MV-4-11 (cell line): ENCODE data around the gene CCSAP.
"Not testable (repeated sequence)": the region's sequence is repeated elsewhere in the genome, so short reads cannot be mapped to it uniquely, and the experiment has no call there.

ENCODE experiments used
- DNase-seq: peaks from one replicate; lab custom pipeline; 2025; lab: John Stamatoyannopoulos, UW

CCSAP gene

DNA sequence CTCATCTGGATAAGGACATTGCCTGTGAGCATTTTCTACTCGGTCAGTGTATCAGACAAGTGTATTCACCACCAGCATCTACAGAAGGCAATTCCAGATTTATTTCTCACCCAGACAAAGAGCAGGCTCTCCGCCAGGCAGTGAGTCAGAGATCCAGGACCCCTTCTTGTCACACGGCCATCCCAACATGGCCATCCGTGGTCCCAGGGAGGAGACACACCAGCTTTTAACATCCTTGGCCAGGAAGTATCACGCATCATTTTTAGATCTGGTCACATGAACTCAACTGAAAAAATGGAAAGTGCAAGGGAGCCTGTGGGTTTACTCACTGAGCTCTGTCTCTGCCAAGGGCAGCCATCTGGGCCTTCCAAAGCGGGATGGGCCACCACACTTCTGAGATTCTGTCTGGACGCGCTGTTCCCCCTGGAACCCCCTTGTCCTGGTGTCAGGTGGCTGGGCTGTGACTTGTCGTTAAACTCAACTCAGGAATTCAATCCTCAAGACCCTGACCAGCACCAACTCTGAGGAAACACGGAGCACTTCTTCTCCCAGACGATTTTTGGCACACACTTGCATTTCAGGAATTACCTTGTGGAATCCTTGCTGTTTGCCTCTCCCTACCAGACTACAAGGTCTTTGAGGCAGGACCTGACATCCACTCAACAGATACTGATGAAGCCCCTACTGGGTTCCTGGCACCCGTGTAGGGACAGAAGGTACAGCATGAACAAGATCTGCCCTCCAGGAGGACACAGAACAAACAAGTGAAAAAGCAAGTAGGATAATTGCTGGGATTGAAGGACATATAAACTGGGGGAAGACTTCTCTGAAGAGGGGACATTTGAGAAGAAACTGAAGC lies 21.6 kb upstream of the CCSAP start:
- DNase-seq, result no peak

DNA sequence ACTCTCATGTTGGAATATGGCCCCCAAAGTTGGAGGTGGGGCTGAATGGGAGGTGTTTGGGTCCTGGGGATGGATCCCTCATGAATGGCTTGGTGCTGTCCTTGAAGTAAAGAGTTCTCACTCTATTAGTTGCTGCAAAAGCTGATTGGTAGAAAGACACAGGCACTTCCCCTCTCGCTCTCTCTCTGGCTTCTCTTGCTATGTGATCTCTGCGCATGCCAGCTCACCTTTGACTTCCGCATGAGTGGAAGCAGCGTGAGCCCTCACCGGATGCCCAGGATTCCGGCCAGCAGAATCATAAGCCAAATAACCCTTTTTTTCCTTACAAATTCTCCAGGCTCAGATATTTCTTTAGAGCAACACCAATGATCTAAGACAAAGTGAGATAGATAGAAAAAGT lies 20.9 kb upstream of the CCSAP start:
- DNase-seq, result no peak

DNA sequence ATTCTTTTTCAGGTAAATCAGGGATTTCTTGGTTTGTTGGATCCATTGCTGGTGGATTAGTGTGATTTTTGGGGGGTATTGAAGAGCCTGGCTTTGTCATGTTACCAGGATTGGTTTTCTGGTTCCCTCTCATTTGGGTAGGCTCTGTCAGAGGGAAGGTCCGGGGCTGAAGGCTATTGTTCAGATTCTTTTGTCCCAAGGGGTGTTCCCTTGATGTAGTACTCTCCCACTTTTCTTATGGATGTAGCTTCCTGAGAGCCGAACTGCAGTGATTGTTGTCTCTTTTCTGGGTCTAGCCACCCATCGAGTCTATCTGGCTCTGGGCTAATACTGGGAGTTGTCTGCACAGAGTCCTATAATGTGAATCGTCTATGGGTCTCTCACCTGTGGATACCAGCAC lies 17.6 kb upstream of the CCSAP start:
- no peak for DNase-seq

DNA sequence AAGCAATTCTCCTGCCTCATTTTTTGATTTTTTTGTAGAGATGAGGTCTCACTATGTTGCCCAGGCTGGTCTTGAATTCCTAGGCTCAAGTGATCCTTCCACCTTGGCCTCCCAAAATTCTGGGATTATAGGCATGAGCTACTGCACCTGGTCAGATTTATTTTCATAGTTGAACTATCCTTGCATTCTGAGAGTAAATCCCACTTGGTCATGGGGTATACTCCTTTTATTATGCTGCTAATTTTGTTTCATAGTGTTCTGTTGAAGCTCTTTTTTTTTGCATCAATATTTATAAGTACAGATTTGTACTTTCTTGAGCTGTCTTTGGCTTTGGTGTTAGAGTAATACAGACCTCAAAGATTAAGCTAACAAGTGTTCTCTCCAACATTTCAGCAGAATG lies 12.8 kb upstream of the CCSAP start:
- no peak for DNase-seq

DNA sequence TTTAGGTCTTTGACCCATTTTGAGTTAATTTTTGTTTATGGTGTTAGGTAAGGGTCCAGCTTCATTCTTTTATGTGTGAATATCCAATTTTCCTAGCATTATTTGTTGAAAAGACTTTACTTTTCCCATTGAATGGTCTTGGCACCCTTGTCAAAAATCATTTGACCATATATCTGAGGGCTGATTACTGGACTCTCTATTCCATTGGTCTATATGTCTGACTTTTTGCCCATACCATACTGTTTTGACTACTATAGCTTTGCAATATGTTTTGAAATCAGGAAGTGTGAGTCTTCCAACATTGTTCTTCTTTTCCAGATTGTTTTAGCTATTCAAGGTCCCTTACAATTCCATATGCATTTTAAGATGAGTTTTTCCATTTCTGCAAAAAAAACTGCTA lies 11.4 kb upstream of the CCSAP start:
- no peak for DNase-seq

DNA sequence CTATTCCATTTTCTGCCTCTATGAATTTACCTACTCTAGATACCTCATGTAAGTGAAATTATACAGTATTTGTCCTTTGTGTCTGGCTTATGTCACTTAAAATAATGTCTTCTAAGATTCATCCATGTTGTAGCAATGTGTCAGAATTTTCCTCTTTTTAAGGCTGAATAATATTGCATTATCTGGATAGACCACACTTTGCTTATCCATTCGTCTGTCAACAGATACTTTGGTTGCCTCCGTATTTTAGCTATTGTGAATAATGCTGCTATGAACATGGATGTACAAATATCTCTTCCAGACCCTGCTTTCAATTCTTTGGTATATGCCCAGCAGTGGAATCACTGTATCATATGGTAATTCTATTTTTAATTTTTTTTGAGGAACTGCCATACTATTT lies 10.1 kb upstream of the CCSAP start:
- DNase-seq, result no peak

DNA sequence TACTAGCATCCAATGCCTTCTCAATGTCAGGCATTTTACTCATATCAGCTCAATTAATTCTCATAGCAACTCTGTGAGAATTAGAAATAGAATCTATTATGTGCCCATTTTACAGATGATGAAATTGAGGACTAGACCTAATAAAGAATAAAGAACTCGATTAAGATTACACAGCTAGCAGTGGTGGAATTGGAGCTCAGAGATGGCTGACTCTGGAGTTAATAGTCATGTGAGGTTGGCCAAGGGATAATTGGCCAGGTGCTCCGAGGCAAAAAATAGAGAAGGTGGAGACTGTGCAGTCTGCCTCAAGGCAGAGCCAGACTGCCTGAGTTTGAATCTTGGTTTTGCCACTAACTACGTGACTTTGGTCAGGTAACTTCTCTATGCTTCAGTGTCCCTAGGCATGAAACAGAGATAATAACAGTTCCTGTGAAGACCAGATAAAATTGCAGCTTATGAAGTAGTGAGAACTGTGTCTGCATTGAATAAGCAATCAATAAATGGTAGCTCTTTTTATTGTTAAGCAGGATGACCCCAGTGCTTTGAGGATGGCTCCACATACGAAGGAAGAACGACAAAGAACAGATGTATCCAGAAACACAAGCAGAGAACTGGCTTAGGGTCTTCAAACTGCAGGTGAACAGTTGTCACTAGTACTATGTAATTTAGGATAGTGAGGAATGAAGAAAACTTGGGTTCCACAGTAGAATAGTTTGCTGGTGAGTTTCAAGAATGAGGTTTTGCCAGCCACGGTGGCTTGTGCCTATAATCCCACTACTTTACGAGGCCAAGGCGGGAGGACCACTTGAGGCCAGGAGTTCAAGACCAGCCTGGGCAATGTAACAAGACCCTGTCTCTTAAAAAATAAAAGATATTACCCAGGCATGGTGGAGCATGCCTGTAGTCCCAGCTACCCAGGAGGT lies 6.9 kb upstream of the CCSAP start:
- DNase-seq, result no peak

DNA sequence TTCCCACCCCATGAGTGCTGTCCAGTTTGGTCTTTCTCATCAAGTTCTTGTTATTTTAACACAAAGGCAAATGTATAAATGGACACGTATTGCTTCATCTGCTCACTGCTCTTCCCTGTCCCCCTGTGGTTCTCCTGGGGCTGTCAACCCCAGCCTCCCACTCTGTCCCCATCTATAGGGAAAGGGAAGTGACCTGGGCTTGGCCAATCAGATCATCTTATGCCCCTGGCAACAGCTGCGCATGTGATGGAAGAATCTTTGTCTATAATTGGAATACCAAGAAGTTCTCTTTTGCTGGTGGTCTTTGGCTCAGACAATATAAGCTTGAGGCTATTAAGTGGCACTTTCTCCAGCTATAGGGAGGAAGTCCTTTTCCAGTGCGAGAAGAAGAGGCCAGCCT lies 4.7 kb upstream of the CCSAP start:
- peak; percentile 78 for DNase-seq

DNA sequence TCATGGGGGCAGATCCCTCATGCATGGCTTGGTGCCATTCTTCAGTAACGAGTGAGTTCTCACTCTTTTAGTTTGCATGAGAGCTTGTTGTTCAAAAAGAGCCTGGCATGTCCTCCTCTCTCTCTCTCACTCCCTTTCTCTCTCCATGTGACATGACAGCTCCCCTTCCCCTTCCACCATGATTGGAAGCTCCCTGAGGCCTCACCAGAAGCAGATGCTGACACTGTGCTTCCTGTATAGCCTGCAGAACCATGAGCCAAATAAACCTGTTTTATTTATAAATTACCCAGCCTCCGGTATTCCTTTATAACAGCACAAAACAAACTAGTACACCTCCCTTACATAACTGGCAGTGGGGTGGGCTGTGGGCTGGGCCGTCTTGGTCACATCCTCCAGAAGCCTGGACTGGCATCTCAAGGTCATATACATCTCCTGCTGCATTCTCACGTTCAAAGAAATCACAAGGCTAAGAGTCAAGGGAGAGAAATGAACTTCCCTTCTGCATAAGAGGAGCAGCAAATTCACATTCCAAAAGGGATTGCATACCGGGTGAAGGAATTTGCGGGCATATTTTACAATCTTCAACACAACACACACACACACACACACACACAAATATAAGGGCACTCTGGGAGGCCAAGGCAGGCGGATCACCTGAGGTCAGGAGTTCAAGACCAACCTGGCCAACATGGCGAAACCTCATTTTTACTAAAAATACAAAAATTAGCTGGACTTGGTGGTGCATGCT lies 2.3 kb upstream of the CCSAP start:
- DNase-seq, result no peak

DNA sequence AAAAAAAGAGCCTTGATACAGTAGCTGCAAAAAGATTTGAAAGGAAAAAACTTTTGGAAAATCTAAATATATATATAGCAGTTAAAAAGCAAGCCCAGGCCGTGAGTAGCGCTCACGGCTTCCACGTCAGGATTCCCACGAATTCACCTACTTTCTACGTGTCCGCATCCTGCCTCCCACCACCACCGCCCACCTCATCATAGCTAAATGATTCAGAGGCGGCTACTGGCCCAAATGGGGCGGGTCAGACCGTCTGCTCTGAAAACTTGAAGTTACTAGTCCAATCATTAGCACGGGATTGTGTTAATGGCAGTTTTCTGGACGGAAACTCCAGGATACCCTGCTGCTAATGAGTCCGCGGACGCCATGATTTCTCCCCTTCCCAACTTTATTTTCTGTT lies 1.3 kb upstream of the CCSAP start:
- DNase-seq, result no peak

DNA sequence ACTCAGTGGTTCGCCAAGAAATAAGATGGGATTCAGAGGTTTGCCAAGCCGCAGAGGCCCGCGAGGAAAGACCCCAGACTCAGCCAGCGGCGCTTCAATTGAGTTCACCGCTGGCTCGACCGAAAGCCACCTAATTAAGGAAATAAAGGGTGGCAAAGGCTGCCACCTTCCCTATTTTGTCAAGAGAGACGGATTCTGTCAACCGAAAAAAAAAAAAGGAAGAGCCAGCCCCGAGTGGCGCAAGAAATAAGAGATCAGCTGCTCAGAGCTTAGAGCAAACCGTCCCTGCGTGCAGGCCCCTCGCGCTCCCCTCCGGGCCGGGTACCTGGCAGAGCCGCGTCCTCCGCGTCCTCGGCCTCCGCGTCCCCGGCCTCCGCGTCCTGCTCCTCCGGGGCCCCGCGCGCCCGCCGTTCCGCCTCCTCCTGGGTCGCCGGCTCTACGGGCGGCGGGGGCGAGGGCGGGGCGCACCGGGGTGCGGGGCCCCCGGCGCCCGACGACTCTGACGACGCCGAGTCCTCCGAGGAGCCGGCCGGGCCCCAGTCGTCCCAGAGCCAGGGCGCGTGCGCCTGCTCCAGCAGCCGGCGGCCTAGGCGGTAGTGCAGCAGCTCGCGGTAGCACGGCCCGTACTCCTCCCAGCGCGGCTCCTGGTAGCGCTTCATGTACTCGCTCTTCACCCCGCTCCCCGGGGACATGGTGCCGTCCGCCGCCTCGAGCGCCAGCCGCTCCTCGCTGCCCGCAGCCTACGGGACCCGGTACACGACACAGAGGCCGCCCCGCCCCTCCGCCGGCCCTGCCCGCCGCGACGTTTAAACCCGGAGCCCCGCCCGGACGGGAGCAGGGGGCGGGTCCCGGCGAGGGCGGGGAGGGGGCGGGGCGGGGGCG lies 832 bp downstream of the CCSAP start:
- peak; percentile 93 for DNase-seq

DNA sequence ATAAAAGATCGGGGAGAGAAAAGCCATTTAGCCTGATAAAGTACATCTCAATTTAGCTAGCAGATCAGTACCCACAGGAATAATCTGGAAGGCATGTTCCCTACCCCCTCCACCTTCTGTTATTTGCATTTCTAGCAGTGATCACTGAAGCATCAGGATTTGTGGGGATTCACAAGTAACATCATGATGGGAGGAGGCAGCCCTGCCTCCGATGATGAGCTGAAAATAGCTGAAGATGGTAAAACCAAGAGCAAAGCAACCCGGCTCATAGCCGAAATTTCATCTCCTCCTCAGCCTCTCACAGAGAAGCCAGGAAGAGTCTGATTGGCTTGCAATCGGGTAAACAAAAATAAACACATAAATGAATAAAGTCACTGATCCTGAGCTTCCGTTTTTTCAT lies 2.4 kb downstream of the CCSAP start:
- DNase-seq, result no peak

DNA sequence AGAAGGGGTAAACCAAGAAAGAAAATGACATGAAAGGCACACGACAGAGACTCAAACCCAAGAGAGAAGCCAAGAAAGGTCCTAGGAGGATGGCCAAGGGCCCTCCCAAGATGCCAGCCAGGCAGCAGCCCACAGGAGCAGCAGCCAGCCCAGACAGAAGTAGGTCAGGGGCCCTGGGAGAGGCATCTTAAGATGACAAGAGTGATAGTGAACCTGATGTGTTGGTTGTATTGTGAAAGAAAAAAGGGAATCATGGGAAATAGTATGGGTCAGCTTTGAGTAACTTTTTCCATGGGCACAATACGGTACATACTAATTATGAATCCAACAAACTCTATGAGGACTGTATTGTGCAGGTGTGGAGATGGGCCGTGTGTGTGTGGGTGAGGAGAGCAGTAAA lies 3.3 kb downstream of the CCSAP start:
- peak; percentile 34 for DNase-seq

DNA sequence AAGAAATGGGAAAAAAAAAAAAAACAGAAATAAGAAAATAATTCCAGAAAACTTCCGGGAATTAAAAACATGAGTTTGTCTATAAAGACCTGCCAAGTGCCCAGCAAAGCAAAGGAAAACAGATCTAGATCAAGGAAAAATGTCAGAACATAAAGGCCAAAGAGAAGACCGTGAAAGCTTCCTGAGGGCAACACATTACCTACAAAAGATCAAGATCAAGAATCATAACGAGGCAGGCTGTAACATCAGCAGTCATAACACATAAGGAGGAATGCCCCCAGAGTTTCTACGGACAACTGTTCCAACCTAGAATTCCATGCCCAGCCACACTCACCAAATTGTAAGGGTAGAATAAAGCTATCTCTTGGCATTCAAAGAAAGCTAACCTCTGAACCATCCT lies 3.8 kb downstream of the CCSAP start:
- no peak for DNase-seq

DNA sequence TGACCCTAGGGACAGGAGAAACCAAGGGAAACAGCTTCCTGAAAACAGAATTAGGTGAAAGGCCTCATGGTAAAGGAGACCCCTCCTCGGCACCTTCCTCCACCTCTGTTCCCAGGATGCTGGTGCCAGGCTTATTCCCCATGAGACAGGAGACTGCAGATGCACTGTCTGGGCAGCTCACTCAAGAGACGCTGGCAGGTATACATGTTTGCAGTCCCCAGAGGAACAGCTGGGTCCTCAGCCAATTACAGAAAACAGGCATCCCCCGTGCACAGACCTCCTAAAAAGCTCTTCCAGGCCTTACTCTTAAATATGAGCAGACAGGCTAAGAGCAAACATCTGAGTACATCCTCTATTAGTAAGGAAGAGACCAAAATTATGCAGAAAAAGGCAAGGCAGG lies 6.5 kb downstream of the CCSAP start:
- DNase-seq, result no peak

DNA sequence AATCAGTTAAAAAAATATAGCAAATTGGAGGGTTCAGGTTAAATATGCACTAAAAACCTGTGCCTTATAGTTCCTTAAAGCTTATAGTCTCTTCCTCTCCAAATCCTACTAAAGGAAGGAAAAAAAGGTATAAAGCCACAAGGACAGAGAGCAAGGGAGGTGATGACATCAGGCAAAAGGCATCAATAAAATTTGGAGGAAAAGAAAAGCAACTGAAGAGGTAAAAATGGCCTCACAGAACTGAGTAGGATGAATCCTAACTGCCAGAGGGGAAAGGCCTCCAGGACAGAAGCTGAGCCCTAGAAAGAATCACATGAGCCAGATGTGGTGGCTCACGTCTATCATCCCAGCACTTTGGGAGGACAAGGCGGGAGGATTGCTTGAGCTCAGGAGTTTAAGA lies 8.1 kb downstream of the CCSAP start:
- no peak for DNase-seq

DNA sequence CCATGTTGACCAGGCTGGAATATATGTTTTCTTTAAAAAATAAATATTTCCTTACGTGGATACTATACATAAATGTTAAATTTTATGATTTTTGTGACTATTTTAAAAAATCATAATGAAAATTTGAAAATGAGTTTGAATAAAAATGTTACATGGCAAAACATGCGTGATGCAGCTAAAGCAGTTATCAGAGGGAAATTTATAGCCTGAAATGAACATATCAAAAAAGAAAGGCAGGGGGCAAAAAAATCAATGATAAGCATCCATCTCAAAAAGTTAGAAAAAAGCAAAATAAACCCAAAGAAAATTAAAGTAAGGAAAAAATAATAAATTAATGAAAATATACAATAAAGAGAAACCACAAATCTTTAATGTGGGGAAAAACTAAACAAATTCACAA lies 8.6 kb downstream of the CCSAP start:
- no peak for DNase-seq

DNA sequence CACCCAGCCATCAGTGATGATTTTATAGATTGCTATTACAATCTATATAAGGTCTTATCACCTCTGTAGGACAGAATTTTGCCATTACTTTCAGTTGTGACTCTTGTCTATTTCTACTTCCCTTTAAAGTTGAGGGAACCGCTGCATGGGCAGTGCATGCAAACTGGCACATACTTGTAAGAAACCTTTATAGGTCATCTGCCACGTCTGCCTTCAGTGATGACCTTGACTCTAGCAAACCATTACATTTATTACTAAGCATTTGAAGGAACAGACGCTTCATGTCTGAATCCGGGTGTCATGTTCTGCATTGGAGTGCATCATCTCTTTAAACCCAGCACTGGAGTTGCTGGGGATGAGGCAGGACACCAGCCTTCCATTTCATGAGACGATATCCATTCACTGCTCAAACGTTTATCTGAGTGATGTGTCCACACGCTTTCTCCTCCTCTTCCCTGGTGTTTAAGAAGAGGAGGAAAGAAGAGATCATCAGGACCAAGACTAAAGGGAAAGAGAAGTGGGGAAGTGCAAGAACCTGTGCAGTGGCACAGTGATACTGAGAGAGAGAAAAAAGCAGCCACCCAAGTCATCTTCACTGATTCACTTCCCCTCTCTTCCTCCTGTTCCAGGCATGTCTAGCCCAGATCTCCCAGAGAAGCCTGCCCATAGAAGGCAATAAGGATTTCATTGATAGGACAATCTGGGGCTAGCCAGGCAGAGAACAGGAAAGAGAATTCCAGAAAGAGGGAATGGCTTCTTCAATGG lies 14.1 kb downstream of the CCSAP start:
- DNase-seq, result peak; percentile 7

DNA sequence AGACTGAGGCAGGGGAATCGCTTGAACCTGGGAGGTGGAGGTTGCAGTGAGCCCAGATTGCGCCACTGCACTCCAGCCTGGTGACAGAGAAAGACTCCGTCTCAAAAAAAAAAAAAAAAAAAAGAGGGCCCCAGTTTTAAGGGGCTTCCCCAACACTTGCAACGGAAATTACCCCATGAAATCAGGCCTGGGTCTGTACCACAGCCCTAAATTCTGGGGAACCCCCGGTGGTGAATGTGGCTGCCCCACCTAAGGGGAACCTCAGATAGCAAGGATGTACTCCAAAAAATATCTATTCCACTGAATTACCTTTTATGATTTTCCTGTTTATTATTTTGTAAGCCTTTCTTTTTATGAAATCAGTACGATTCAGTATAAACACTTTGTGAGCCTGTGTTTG lies 15.1 kb downstream of the CCSAP start:
- not testable (repeated sequence) for DNase-seq

DNA sequence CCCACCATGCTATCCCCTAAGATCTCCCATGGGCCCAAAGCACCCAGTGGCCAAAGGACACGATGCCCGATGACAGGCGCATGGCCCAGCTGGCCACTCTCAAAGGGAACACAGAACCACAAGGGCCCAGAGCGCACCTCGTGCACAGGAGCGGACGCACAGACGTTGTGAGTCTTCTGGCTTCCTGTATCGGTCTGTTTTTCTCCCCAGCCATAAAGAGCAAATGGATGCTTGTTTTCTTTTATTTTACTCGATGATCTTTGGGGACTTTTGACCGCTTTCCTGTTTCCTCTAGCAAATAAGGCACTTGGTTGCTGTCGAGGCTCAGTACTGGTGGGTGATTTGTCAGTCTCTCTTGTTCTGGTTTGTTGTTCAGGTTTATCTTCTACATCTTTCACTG lies 16.2 kb downstream of the CCSAP start:
- DNase-seq, result no peak
